ENCODE data around the gene GRXCR2. TPM values are rescaled to one million over a fixed set of nuclear protein-coding genes. Genes with fewer than 3 reads are reported as not detected.

GRXCR2 gene
- polyA plus RNA-seq, 4 donors: not detected

- H3K4me1 ChIP-seq (ENCODE audit: control insufficient read depth in 3 of 3, insufficient read depth in 2 of 3, low read depth in 1 of 3, low read length in 2 of 3): peaks cover 0 to 7% (median 0%) of the 10 kb centered on the region in 3 donors
- H3K36me3 ChIP-seq (ENCODE audit: control insufficient read depth in 3 of 3, insufficient read depth in 2 of 3, low read depth in 1 of 3, low read length in 3 of 3): peaks cover 0 to 2% (median 2%) of the 10 kb centered on the region in 3 donors
- H3K9me3 ChIP-seq (ENCODE audit: control insufficient read depth in 2 of 2, insufficient read depth in 1 of 2, low read depth in 1 of 2, low read length in 1 of 2): no peaks in the 10 kb centered on the region
- no peak overlapping the region for H3K27ac ChIP-seq (ENCODE audit: low read depth in 1 of 3, low read length in 2 of 3)
- FAIRE-seq (no peak), DNase-seq (peak; percentile 36 to 52)
- no peak overlapping the region for H3K4me3 ChIP-seq (ENCODE audit: low read depth in 1 of 3, low read length in 3 of 3)
- H3K27me3 ChIP-seq (ENCODE audit: control insufficient read depth in 3 of 3, insufficient read depth in 3 of 3, low read length in 3 of 3): no peaks in the 10 kb centered on the region
- 21 to 53% (median 32%) methylated on average over 8 of the region's 8 CpGs for WGBS, 3 donors
These were observed 45.7 kb downstream of the GRXCR2 start for GRCh38 chr5:145826895-145827674.

GRCh38 chr5:145825751-145826180, 47.0 kb downstream of the GRXCR2 start:
- Histone ChIP-seq H3K27ac (ENCODE audit: low read depth in 1 of 3, low read length in 2 of 3) (no peak overlapping the region), H3K27me3 (ENCODE audit: control insufficient read depth in 3 of 3, insufficient read depth in 3 of 3, low read length in 3 of 3) (no peaks in the 10 kb centered on the region), H3K4me3 (ENCODE audit: low read depth in 1 of 3, low read length in 3 of 3) (no peak overlapping the region), H3K9me3 (ENCODE audit: control insufficient read depth in 2 of 2, insufficient read depth in 1 of 2, low read depth in 1 of 2, low read length in 1 of 2) (no peaks in the 10 kb centered on the region), H3K36me3 (ENCODE audit: control insufficient read depth in 3 of 3, insufficient read depth in 2 of 3, low read depth in 1 of 3, low read length in 3 of 3) (peaks cover 0 to 5% (median 2%) of the 10 kb centered on the region in 3 donors), H3K4me1 (ENCODE audit: control insufficient read depth in 3 of 3, insufficient read depth in 2 of 3, low read depth in 1 of 3, low read length in 2 of 3) (peaks cover 0 to 7% (median 0%) of the 10 kb centered on the region in 3 donors)
- DNase-seq: peak; percentile 40 to 67
- 63 to 67% (median 66%) methylated on average over 3 of the region's 3 CpGs for WGBS, 3 donors
- FAIRE-seq: no peak

GRCh38 chr5:145824040-145824439, 48.8 kb downstream of the GRXCR2 start:
- peaks cover 0 to 6% (median 2%) of the 10 kb centered on the region in 3 donors for H3K36me3 ChIP-seq (ENCODE audit: control insufficient read depth in 3 of 3, insufficient read depth in 2 of 3, low read depth in 1 of 3, low read length in 3 of 3)
- no peaks in the 10 kb centered on the region for H3K9me3 ChIP-seq (ENCODE audit: control insufficient read depth in 2 of 2, insufficient read depth in 1 of 2, low read depth in 1 of 2, low read length in 1 of 2)
- no peaks in the 10 kb centered on the region for H3K27me3 ChIP-seq (ENCODE audit: control insufficient read depth in 3 of 3, insufficient read depth in 3 of 3, low read length in 3 of 3)
- DNase-seq: no peak
- FAIRE-seq: no peak
- WGBS, 3 donors: 50 to 70% (median 60%) methylated on average over 4 of the region's 4 CpGs
- H3K4me3 ChIP-seq (ENCODE audit: low read depth in 1 of 3, low read length in 3 of 3): no peak overlapping the region
- H3K4me1 ChIP-seq (ENCODE audit: control insufficient read depth in 3 of 3, insufficient read depth in 2 of 3, low read depth in 1 of 3, low read length in 2 of 3): peaks cover 0 to 7% (median 0%) of the 10 kb centered on the region in 3 donors
- no peak overlapping the region for H3K27ac ChIP-seq (ENCODE audit: low read depth in 1 of 3, low read length in 2 of 3)

- H3K27me3 ChIP-seq (ENCODE audit: control insufficient read depth in 3 of 3, insufficient read depth in 3 of 3, low read length in 3 of 3): no peaks in the 10 kb centered on the region
- DNase-seq: peak in 1 of 2 donors; percentile 44
- no peak overlapping the region for H3K4me3 ChIP-seq (ENCODE audit: low read depth in 1 of 3, low read length in 3 of 3)
- 50 to 73% (median 59%) methylated on average over 4 of the region's 4 CpGs for WGBS, 3 donors
- no peaks in the 10 kb centered on the region for H3K4me1 ChIP-seq (ENCODE audit: control insufficient read depth in 3 of 3, insufficient read depth in 2 of 3, low read depth in 1 of 3, low read length in 2 of 3)
- no peak for FAIRE-seq
- no peak overlapping the region for H3K27ac ChIP-seq (ENCODE audit: low read depth in 1 of 3, low read length in 2 of 3)
- H3K9me3 ChIP-seq (ENCODE audit: control insufficient read depth in 2 of 2, insufficient read depth in 1 of 2, low read depth in 1 of 2, low read length in 1 of 2): no peaks in the 10 kb centered on the region
- peaks cover 3 to 20% (median 8%) of the 10 kb centered on the region in 3 donors for H3K36me3 ChIP-seq (ENCODE audit: control insufficient read depth in 3 of 3, insufficient read depth in 2 of 3, low read depth in 1 of 3, low read length in 3 of 3)
These were observed 54.2 kb downstream of the GRXCR2 start for GRCh38 chr5:145818604-145819003.

- Histone ChIP-seq H3K4me1 (ENCODE audit: control insufficient read depth in 3 of 3, insufficient read depth in 2 of 3, low read depth in 1 of 3, low read length in 2 of 3) (no peaks in the 10 kb centered on the region), H3K27me3 (ENCODE audit: control insufficient read depth in 3 of 3, insufficient read depth in 3 of 3, low read length in 3 of 3) (no peaks in the 10 kb centered on the region), H3K4me3 (ENCODE audit: low read depth in 1 of 3, low read length in 3 of 3) (no peak overlapping the region), H3K27ac (ENCODE audit: low read depth in 1 of 3, low read length in 2 of 3) (no peak overlapping the region), H3K36me3 (ENCODE audit: control insufficient read depth in 3 of 3, insufficient read depth in 2 of 3, low read depth in 1 of 3, low read length in 3 of 3) (peaks cover 2 to 30% (median 8%) of the 10 kb centered on the region in 3 donors), H3K9me3 (ENCODE audit: control insufficient read depth in 2 of 2, insufficient read depth in 1 of 2, low read depth in 1 of 2, low read length in 1 of 2) (no peaks in the 10 kb centered on the region)
- DNase-seq: no peak
- 60 to 94% (median 76%) methylated on average over 1 of the region's 1 CpG for WGBS, 3 donors
- no peak for FAIRE-seq
These were observed 59.9 kb downstream of the GRXCR2 start for GRCh38 chr5:145812877-145813276.

GRCh38 chr5:145811834-145812625, 60.8 kb downstream of the GRXCR2 start:
- 70 to 77% (median 72%) methylated on average over 3 of the region's 3 CpGs for WGBS, 3 donors
- Histone ChIP-seq H3K9me3 (ENCODE audit: control insufficient read depth in 2 of 2, insufficient read depth in 1 of 2, low read depth in 1 of 2, low read length in 1 of 2) (no peaks in the 10 kb centered on the region), H3K27ac (ENCODE audit: low read depth in 1 of 3, low read length in 2 of 3) (no peak overlapping the region), H3K36me3 (ENCODE audit: control insufficient read depth in 3 of 3, insufficient read depth in 2 of 3, low read depth in 1 of 3, low read length in 3 of 3) (peaks cover under 1 to 30% (median 8%) of the 10 kb centered on the region in 3 donors), H3K4me1 (ENCODE audit: control insufficient read depth in 3 of 3, insufficient read depth in 2 of 3, low read depth in 1 of 3, low read length in 2 of 3) (no peaks in the 10 kb centered on the region), H3K27me3 (ENCODE audit: control insufficient read depth in 3 of 3, insufficient read depth in 3 of 3, low read length in 3 of 3) (no peaks in the 10 kb centered on the region), H3K4me3 (ENCODE audit: low read depth in 1 of 3, low read length in 3 of 3) (no peak overlapping the region)
- FAIRE-seq: no peak
- DNase-seq: peak; percentile 18 to 22

Other genes with a start within 250 kb of the GRXCR2 start
- gene PRELID2, start 37.7 kb downstream of the GRXCR2 start, polyA plus RNA-seq: 10 to 100 TPM; 16.5 to 42.8 (median 32.3) TPM
- gene SH3RF2, start 63.6 kb upstream of the GRXCR2 start, polyA plus RNA-seq: 10 to 100 TPM; 14.3 to 44.0 (median 24.3) TPM
- gene PLAC8L1, start 232.6 kb upstream of the GRXCR2 start, polyA plus RNA-seq: under 1 TPM in 2 of 4 donors, not detected in 2; 0.33 to 0.38 TPM

Data from small intestine (tissue), 7 donors.